K562 (cell line): ENCODE results near the gene CTIF. TPM values are rescaled to one million over a fixed set of nuclear protein-coding genes. Genes with fewer than 3 reads are reported as not detected.

Experiments
- ATF7 ChIP-seq: fragments of 450-650 bp; IDR thresholded peaks from 2 replicates; pipeline ENCODE4 v1.7.1; 2014; ENCODE audit warnings: mild to moderate bottlenecking, moderate library complexity
- CBFA2T3 ChIP-seq: fragments of 450-650 bp; IDR thresholded peaks from 2 replicates; pipeline ENCODE4 v1.6.1; 2017
- CEBPB ChIP-seq: fragments of 450-650 bp; IDR thresholded peaks from 2 replicates; pipeline ENCODE4 v1.6.1; 2016; ENCODE audit warnings: missing genetic modification characterization, missing compliant biosample characterization
- HNRNPUL1 ChIP-seq: fragments of 200-400 bp; formaldehyde crosslinking; IDR thresholded peaks from 2 replicates; pipeline ENCODE4 v1.6.1; 2017; ENCODE audit warnings: low read length
- MBD2 ChIP-seq: sonication (generic); IDR thresholded peaks from 2 replicates; pipeline ENCODE4 v1.6.1; 2016; ENCODE audit warnings: low read depth, borderline replicate concordance
- NR2F6 ChIP-seq: fragments of 450-650 bp; formaldehyde crosslinking; IDR thresholded peaks from 2 replicates; pipeline ENCODE4 v1.4.0; 2020; ENCODE audit warnings: mild to moderate bottlenecking
- OTX1 ChIP-seq: fragments of 450-650 bp; formaldehyde crosslinking; IDR thresholded peaks from 2 replicates; pipeline ENCODE4 v1.4.0; 2022; ENCODE audit warnings: mild to moderate bottlenecking
- PCBP1 ChIP-seq: fragments of 200-400 bp; formaldehyde crosslinking; IDR thresholded peaks from 2 replicates; pipeline ENCODE4 v1.6.1; 2018; ENCODE audit warnings: mild to moderate bottlenecking, low read depth, low read length; ENCODE audit not compliant: poor library complexity, severe bottlenecking
- PHF21A ChIP-seq: fragments of 450-650 bp; IDR thresholded peaks from 2 replicates; pipeline ENCODE4 v1.6.1; 2017; ENCODE audit warnings: low read depth, borderline replicate concordance
- SIRT6 ChIP-seq: IDR thresholded peaks from one replicate; pipeline ENCODE4 v1.6.1; 2012; ENCODE audit warnings: low read depth, mild to moderate bottlenecking, control low read depth, inconsistent platforms, low read length, moderate library complexity
- SMAD1 ChIP-seq: fragments of 150-350 bp; IDR thresholded peaks from 2 replicates; pipeline ENCODE4 v1.6.1; 2014; ENCODE audit warnings: low read length, low read depth; ENCODE audit not compliant: partially characterized antibody
- THRA ChIP-seq: fragments of 450-650 bp; IDR thresholded peaks from 2 replicates; pipeline ENCODE4 v1.6.1; 2017; ENCODE audit warnings: mild to moderate bottlenecking, moderate library complexity
- ZBTB11 ChIP-seq, 3 experiments: fragments of 200-800 bp in 1 of 3; fragments of 250-450 bp in 1 of 3; fragments of 450-650 bp in 1 of 3; sonication (Bioruptor Pico) in 1 of 3; sonication (Bioruptor generic) in 1 of 3; formaldehyde crosslinking in 1 of 3; IDR thresholded peaks; 2 replicates each; pipeline versions ENCODE4 v1.6.1 to v1.8.0; 2016 to 2022; ENCODE audit warnings: mild to moderate bottlenecking in 2 of 3, missing genetic modification characterization in 2 of 3, missing compliant biosample characterization in 1 of 3, moderate library complexity in 1 of 3
- ZC3H8 ChIP-seq: fragments of 450-650 bp; IDR thresholded peaks from 2 replicates; pipeline ENCODE4 v1.6.1; 2017
- ZNF143 ChIP-seq: sonication (generic); formaldehyde crosslinking; IDR thresholded peaks from 2 replicates; pipeline ENCODE4 v1.9.0; 2022; ENCODE audit warnings: mild to moderate bottlenecking, missing genetic modification reagents
- ZNF655 ChIP-seq: fragments of 250-450 bp; sonication (Bioruptor Pico); IDR thresholded peaks from 2 replicates; pipeline ENCODE4 v1.5.0; 2021
- polyA plus RNA-seq, 8 experiments: library from polyadenylated mRNA; depleted of rRNA in 4 of 8; stranded (reverse) in 5 of 8; unstranded in 3 of 8; fragments of >200 nt; fragmentation: Nextera tagmentation in 2 of 8; fragmentation: Illumina TruSeq in 1 of 8; extraction: Ambion mirVana in 2 of 8; extraction: Trizol in 1 of 8; gene quantifications; 2 replicates each; pipeline versions ENCODE4 v1.2.1 to v1.2.3, GENCODE V29; 2011 to 2014; ENCODE audit warnings: inconsistent platforms in 1 of 8, missing spikeins in 1 of 8
- total RNA-seq, 7 experiments: library from RNA; depleted of rRNA in 6 of 7; stranded (reverse); fragments of >200 nt in 6 of 7; fragmentation: Illumina TruSeq in 2 of 7; extraction: Trizol in 2 of 7; gene quantifications; 2 replicates each; pipeline versions ENCODE4 v1.2.1 to v1.2.3, GENCODE V29; 2011 to 2021; ENCODE audit warnings: low replicate concordance in 1 of 7
- TF ChIP-seq, protein P1 (sequence below): fragments of 450-650 bp; formaldehyde crosslinking; IDR thresholded peaks from 2 replicates; pipeline ENCODE4 v1.4.0; 2022; ENCODE audit warnings: mild to moderate bottlenecking, moderate library complexity
- TF ChIP-seq, protein P2 (sequence below): fragments of 250-450 bp; sonication (Bioruptor Pico); IDR thresholded peaks from 2 replicates; pipeline ENCODE4 v1.4.0; 2020; ENCODE audit warnings: mild to moderate bottlenecking, moderate library complexity

The CTIF gene
- total and polyA plus RNA-seq, 9 of the 15 experiments (the other 6 are each of a cell fraction or from before 2014, with no cell fraction given) = 0.17 to 11.5 (median 2.2) TPM

DNA sequence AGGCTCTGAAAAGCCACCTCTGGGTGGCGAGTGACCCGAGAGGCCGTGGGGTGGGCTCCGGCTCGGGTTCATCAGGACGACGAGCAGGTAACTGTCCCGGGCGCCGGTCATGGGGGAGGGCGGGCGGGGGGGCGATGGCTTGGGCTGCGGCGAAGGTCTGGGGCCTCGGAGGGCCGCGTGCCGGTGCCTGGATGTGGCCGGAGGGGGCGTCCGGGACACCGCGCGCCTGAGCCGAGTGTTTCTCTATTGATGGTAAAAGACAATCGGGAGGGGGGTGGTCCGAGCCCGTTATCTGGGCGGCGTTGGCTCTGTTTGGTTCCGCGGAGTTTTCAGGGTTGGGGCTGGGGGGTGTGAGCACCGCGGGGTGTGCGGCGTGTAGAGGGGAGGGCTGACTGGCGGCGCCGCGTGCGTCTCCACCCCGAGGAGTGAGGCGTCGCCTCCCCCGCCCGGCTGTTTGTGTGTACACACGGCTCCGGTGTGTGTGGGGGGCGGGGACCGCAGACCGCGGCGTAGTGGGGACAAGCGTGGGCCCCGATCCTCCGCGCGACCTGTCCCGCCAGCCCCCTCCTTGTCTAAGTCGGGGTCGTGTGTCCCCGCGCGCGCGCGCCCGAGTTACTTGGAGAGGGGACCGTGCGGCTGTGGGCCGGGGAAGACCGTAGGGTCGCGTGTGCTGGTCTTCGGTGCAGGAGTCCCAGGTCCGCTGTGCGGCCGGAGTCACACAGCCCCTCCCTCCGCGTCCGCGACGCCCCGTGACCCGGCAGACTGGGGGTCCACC lies 1.6 kb downstream of the CTIF start (continued):
- TF ChIP-seq ZBTB11 (CRISPR knock-in tag; IDR thresholded peaks at IDR 0.05) = no peak
- TF ChIP-seq MBD2 = no peak
- TF ChIP-seq, protein P1, sequence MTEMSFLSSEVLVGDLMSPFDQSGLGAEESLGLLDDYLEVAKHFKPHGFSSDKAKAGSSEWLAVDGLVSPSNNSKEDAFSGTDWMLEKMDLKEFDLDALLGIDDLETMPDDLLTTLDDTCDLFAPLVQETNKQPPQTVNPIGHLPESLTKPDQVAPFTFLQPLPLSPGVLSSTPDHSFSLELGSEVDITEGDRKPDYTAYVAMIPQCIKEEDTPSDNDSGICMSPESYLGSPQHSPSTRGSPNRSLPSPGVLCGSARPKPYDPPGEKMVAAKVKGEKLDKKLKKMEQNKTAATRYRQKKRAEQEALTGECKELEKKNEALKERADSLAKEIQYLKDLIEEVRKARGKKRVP (CRISPR knock-in tag) = no peak
- TF ChIP-seq CBFA2T3 = no peak
- TF ChIP-seq NR2F6 (CRISPR knock-in tag) = no peak
- TF ChIP-seq ATF7 = no peak
- TF ChIP-seq ZNF655 (CRISPR knock-in tag) = no peak
- no peak for TF ChIP-seq SMAD1
- peak; percentile 42; the same call in 1 of the 2 replicates for TF ChIP-seq PHF21A
- no peak for TF ChIP-seq ZC3H8
- TF ChIP-seq THRA = no peak
- TF ChIP-seq CEBPB = no peak
- TF ChIP-seq, protein P2, sequence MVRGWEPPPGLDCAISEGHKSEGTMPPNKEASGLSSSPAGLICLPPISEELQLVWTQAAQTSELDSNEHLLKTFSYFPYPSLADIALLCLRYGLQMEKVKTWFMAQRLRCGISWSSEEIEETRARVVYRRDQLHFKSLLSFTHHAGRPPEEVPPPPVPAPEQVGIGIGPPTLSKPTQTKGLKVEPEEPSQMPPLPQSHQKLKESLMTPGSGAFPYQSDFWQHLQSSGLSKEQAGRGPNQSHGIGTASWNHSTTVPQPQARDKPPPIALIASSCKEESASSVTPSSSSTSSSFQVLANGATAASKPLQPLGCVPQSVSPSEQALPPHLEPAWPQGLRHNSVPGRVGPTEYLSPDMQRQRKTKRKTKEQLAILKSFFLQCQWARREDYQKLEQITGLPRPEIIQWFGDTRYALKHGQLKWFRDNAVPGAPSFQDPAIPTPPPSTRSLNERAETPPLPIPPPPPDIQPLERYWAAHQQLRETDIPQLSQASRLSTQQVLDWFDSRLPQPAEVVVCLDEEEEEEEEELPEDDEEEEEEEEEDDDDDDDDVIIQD (CRISPR knock-in tag) = no peak
- peak; percentile 45 for TF ChIP-seq PCBP1
- no peak for TF ChIP-seq SIRT6
- no peak for TF ChIP-seq OTX1 (CRISPR knock-in tag)
- TF ChIP-seq HNRNPUL1 = no peak
- no peak for TF ChIP-seq ZNF143 (CRISPR knock-in tag)
